GM12878 (cell line): ENCODE data around the gene ACHE.

Source experiments
- BACH1 ChIP-seq: fragments of 450-650 bp; IDR thresholded peaks from 2 replicates; pipeline ENCODE4 v1.6.1; 2017; ENCODE audit warnings: mild to moderate bottlenecking, borderline replicate concordance
- CHD2 ChIP-seq: IDR thresholded peaks from 2 replicates; pipeline ENCODE4 v1.6.1; 2011; ENCODE audit warnings: low read depth, low read length, improper control_type of control experiment, borderline replicate concordance
- EGR1 ChIP-seq, 2 experiments: IDR thresholded peaks; 1 replicate in 1 of 2; 2 replicates in 1 of 2; pipeline ENCODE4 v1.6.1; 2011 to 2012; ENCODE audit warnings: low read depth in 2 of 2, low read length in 2 of 2, borderline replicate concordance in 1 of 2, mild to moderate bottlenecking in 1 of 2, moderate library complexity in 1 of 2
- EZH2 ChIP-seq: IDR thresholded peaks from 2 replicates; pipeline ENCODE4 v1.6.1; 2012; ENCODE audit warnings: low read depth, mild to moderate bottlenecking, control low read depth, inconsistent platforms, low read length, borderline replicate concordance; ENCODE audit not compliant: control insufficient read depth
- HDAC2 ChIP-seq: fragments of 200-600 bp; sonication (generic); IDR thresholded peaks from 2 replicates; pipeline ENCODE4 v1.6.1; 2017
- LARP7 ChIP-seq: fragments of 450-650 bp; IDR thresholded peaks from 2 replicates; pipeline ENCODE4 v1.6.1; 2017; ENCODE audit warnings: mild to moderate bottlenecking
- POLR2AphosphoS2 ChIP-seq: IDR thresholded peaks from 2 replicates; pipeline ENCODE4 v1.6.1; 2011; ENCODE audit warnings: low read depth, mild to moderate bottlenecking, low read length, improper control_type of control experiment, moderate library complexity
- POLR2AphosphoS5 ChIP-seq: IDR thresholded peaks from 2 replicates; pipeline ENCODE4 v1.6.1; 2011; ENCODE audit warnings: mild to moderate bottlenecking, low read length, inconsistent platforms
- RAD21 ChIP-seq: IDR thresholded peaks from 2 replicates; pipeline ENCODE4 v1.6.1; 2011; ENCODE audit warnings: mild to moderate bottlenecking, low read depth, low read length, moderate library complexity; ENCODE audit not compliant: insufficient read depth
- RFX5 ChIP-seq: IDR thresholded peaks from 2 replicates; pipeline ENCODE4 v1.6.1; 2011; ENCODE audit warnings: low read depth, low read length, improper control_type of control experiment
- TF ChIP-seq, protein P1 (sequence below): fragments of 450-650 bp; IDR thresholded peaks from 2 replicates; pipeline ENCODE4 v1.6.1; 2017; ENCODE audit warnings: mild to moderate bottlenecking, moderate library complexity
- TF ChIP-seq, protein P2 (sequence below), 3 experiments: IDR thresholded peaks in 2 of 3; conservative IDR thresholded peaks in 1 of 3; 2 replicates each; pipeline ENCODE4 v1.5.1; 2011; ENCODE audit warnings: low read depth in 3 of 3, low read length in 3 of 3, mild to moderate bottlenecking in 3 of 3, control low read depth in 2 of 3, moderate library complexity in 2 of 3, inconsistent platforms in 1 of 3, mixed read lengths in 1 of 3; ENCODE audit not compliant: control insufficient read depth in 2 of 3, insufficient read depth in 1 of 3; ENCODE audit errors: extremely low read depth in 1 of 3
- TF ChIP-seq, protein P3 (sequence below): IDR thresholded peaks from 2 replicates; pipeline ENCODE4 v1.6.1; 2012; ENCODE audit warnings: mild to moderate bottlenecking, low read depth, low read length

DNA sequence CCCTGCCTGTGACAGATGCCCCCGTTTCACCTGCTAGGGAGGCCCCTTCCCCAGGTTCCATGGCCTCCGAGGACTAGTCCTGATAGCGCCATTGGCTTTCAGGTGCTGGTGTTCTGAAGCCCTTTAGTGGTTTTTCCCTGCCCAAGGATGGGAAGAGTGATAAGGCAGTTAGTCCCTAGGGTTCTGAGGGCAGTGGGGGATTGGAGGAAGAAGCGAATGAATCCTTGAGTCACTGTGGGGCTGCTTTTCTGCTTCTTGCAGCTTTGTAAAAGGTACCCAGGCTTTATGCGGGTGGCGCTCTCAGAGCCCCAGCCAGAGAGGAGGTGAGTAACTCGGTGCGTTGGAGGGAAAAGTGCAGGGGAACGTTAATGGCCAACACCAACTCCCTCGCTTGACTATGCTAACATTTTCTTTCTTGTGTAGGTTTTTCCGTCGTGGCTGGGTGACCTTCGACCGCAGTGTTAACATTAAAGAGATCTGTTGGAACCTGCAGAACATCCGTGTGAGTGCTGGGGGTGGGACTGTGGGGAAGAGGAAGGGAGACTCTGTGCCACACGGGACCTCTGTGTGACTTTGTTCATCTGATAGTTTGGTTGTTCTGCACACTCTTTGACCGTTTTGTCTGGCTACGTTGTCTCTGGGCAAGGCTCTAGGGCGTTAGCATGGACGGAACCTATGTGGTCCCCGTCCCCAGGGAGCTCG is 10.1 kb downstream of the ACHE start:
- no peak for TF ChIP-seq POLR2AphosphoS5
- TF ChIP-seq, protein P1, sequence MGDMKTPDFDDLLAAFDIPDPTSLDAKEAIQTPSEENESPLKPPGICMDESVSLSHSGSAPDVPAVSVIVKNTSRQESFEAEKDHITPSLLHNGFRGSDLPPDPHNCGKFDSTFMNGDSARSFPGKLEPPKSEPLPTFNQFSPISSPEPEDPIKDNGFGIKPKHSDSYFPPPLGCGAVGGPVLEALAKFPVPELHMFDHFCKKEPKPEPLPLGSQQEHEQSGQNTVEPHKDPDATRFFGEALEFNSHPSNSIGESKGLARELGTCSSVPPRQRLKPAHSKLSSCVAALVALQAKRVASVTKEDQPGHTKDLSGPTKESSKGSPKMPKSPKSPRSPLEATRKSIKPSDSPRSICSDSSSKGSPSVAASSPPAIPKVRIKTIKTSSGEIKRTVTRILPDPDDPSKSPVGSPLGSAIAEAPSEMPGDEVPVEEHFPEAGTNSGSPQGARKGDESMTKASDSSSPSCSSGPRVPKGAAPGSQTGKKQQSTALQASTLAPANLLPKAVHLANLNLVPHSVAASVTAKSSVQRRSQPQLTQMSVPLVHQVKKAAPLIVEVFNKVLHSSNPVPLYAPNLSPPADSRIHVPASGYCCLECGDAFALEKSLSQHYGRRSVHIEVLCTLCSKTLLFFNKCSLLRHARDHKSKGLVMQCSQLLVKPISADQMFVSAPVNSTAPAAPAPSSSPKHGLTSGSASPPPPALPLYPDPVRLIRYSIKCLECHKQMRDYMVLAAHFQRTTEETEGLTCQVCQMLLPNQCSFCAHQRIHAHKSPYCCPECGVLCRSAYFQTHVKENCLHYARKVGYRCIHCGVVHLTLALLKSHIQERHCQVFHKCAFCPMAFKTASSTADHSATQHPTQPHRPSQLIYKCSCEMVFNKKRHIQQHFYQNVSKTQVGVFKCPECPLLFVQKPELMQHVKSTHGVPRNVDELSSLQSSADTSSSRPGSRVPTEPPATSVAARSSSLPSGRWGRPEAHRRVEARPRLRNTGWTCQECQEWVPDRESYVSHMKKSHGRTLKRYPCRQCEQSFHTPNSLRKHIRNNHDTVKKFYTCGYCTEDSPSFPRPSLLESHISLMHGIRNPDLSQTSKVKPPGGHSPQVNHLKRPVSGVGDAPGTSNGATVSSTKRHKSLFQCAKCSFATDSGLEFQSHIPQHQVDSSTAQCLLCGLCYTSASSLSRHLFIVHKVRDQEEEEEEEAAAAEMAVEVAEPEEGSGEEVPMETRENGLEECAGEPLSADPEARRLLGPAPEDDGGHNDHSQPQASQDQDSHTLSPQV, result no peak
- TF ChIP-seq CHD2, result no peak
- no peak for TF ChIP-seq EGR1 (IDR thresholded peaks at IDR 0.05; ENCODE audit: borderline replicate concordance in 1 of 2, low read depth in 2 of 2, low read length in 2 of 2)
- TF ChIP-seq, protein P2, sequence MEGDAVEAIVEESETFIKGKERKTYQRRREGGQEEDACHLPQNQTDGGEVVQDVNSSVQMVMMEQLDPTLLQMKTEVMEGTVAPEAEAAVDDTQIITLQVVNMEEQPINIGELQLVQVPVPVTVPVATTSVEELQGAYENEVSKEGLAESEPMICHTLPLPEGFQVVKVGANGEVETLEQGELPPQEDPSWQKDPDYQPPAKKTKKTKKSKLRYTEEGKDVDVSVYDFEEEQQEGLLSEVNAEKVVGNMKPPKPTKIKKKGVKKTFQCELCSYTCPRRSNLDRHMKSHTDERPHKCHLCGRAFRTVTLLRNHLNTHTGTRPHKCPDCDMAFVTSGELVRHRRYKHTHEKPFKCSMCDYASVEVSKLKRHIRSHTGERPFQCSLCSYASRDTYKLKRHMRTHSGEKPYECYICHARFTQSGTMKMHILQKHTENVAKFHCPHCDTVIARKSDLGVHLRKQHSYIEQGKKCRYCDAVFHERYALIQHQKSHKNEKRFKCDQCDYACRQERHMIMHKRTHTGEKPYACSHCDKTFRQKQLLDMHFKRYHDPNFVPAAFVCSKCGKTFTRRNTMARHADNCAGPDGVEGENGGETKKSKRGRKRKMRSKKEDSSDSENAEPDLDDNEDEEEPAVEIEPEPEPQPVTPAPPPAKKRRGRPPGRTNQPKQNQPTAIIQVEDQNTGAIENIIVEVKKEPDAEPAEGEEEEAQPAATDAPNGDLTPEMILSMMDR (IDR thresholded peaks at IDR 0.05 in 2 of 3, conservative IDR thresholded peaks at IDR 0.05 in 1 of 3; ENCODE audit: control insufficient read depth in 2 of 3, extremely low read depth in 1 of 3, insufficient read depth in 1 of 3, low read depth in 3 of 3, low read length in 3 of 3), result no peak
- TF ChIP-seq BACH1, result no peak
- TF ChIP-seq, protein P3, sequence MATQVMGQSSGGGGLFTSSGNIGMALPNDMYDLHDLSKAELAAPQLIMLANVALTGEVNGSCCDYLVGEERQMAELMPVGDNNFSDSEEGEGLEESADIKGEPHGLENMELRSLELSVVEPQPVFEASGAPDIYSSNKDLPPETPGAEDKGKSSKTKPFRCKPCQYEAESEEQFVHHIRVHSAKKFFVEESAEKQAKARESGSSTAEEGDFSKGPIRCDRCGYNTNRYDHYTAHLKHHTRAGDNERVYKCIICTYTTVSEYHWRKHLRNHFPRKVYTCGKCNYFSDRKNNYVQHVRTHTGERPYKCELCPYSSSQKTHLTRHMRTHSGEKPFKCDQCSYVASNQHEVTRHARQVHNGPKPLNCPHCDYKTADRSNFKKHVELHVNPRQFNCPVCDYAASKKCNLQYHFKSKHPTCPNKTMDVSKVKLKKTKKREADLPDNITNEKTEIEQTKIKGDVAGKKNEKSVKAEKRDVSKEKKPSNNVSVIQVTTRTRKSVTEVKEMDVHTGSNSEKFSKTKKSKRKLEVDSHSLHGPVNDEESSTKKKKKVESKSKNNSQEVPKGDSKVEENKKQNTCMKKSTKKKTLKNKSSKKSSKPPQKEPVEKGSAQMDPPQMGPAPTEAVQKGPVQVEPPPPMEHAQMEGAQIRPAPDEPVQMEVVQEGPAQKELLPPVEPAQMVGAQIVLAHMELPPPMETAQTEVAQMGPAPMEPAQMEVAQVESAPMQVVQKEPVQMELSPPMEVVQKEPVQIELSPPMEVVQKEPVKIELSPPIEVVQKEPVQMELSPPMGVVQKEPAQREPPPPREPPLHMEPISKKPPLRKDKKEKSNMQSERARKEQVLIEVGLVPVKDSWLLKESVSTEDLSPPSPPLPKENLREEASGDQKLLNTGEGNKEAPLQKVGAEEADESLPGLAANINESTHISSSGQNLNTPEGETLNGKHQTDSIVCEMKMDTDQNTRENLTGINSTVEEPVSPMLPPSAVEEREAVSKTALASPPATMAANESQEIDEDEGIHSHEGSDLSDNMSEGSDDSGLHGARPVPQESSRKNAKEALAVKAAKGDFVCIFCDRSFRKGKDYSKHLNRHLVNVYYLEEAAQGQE, result no peak
- no peak for TF ChIP-seq RFX5
- TF ChIP-seq LARP7, result no peak
- TF ChIP-seq HDAC2, result no peak
- no peak for TF ChIP-seq RAD21
- TF ChIP-seq POLR2AphosphoS2, result no peak
- TF ChIP-seq EZH2, result no peak
